Stimulated activated naive CD8-positive, alpha-beta T cell treated with anti-CD3 and anti-CD28 coated beads, Interleukin-15, Interleukin-2, amounts not matched to agents 100 U/mL and 50 U/mL, for 24 hours (primary cell): ENCODE data around the gene GNG7.
"Not testable (repeated sequence)": the region's sequence is repeated elsewhere in the genome, so short reads cannot be mapped to it uniquely, and the experiment has no call there.

ENCODE experiments used
- ATAC-seq: fragments of 150-1000 bp; cut with Tn5 transposase; one replicate; pipeline ENCODE4 v1.10.0; 2021
- DNase-seq: peaks from one replicate; pipeline ENCODE4 v3.0.0; 2021

GNG7 gene

DNA sequence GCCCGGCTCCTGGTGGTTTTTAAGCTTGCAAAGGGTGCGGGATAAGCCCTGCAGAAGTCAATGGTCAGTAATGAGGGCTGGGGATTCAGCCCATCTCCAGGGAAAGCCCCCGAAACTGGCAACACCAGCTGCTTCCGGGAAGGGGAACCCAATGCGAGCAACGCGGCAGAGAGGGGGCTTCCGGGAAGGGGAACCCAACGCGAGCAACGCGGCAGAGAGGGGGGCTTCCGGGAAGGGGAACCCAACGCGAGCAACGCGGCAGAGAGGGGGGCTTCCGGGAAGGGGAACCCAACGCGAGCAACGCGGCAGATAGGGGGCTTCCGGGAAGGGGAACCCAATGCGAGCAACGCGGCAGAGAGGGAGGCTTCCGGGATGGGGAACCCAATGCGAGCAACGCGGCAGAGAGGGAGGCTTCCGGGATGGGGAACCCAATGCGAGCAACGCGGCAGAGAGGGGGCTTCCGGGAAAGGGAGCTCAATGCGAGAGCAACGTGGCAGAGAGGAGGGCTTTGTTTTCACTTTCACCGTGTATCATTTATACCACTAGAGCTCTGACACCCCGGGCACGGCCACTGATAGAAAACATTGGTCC is 80.0 kb downstream of the GNG7 start:
- ATAC-seq = not testable (repeated sequence)
- DNase-seq = peak; percentile 51

DNA sequence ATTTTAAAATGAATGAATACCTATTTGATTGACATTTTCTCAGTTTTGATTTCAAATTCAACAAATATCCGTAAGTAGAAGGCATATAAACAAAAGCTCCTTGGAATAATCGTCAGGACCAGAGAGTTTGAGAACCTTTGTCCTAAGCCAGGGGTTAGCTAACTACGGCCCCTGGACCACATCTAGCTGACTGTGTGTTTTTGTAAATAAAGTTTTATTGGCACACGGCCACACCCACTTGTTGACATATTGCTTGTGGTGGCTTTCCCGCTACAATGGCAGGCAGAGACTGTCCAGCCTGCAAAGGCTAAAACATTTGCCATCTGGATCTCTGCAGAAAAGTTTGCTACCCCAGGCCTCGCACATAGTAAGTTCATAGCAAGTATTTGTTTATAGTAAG is 83.4 kb downstream of the GNG7 start:
- no peak for DNase-seq
- ATAC-seq = no peak

DNA sequence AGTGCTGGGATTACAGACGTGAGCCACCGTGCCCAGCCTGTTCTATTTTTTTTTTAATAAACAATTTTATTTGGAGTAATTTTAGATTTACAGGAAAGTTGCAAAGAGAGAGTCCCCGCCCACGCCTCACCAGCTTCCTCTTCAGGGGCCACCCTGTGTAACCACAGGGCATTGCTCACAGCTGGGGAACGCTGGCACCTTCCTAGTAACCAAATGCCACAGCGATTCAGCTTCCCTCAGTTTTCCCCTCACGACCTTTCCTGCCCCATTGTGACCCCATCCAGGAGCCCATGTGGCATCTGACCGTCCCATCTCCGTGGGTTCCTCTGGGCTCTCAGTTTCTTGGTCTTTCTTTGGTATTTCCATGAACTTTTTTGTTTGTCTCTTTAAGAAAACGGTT is 83.9 kb downstream of the GNG7 start:
- peak; percentile 89 for DNase-seq
- peak; percentile 29 for ATAC-seq

DNA sequence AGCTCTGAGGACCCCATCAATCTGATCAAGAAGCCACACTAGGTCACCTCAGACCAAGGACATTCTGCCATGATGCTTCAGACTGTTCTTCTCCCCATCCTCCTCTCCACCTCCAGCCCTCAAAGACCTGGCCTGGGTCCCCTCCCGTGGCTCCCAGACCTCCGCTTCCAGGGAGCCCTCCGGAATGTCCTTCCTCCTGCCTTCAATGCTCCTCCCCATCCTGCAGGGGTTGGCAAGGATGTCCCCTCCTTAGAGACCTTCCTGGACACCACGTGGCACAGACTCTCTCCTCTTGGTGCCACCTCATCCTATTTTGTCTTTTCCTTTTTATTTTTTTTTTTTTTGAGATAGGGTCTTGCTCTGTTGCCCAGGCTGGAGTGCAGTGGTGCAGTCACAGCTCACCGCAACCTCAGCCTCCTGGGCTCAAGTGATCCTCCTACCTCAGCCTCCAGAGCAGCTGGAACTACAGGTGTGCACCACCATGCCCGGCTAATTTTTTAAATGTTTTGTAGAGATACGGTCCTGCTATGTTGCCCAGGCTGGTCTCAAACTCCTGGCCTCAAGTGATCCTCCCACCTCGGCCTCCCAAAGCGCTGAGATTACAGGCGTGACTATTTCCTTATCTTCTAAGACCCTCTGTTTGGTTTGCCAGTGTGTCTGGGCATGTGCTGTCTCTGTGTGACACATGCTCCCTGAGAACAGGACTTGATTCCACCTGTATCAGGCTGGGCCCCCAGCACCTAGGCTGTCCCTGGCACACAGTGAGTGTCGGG is 84.9 kb downstream of the GNG7 start:
- no peak for DNase-seq
- no peak for ATAC-seq

DNA sequence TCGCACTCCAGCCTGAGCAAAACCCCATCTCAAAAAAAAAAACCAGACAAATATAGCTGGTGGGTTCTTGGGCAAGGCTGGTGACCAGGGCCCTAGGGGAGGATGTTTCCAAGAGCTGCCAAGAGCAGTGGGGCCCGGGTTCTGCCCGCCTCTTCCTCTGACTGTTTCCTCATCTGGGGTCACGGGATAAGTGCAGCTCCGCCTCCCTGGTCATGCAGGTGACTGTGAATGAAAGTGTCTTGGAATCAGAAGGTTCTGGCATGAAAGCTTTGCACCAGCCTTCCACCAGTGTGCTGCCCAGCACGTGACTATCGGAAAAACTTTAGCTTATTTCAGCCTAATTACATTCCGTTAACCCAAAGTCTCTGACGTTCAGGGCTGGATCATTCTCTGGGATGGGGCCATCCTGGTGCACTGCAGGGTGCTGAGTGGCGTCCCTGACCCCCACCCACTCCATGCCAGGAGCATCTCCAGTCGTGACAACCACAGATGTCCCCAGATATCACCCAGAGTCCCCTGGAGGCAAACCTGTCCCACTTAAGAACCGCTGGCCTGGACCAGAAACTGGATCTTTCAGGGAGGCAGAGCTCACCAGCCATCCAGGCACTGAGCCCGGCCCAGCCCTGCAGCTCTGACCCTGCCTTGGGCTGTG is 85.6 kb downstream of the GNG7 start:
- DNase-seq (no peak), ATAC-seq (no peak)

DNA sequence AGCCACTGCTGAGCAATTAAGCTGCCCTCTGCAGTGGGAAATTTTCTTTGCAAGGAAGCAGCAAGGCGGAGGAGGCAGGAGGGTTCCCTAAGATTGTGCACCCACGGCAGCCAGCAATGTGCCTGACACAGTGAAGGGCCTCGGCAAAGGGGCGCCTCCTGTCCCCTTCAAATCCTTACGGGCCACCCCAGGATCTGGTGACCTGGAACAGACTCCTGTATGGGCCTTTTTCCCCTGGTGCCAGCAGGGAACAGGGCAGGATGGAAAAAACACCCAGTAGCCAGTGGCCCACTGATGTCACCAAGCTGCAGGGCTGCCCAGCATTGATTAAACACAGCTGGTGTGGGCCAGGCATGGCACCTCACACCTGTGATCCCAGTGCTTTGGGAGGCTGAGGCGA is 86.7 kb downstream of the GNG7 start:
- ATAC-seq = no peak
- no peak for DNase-seq

DNA sequence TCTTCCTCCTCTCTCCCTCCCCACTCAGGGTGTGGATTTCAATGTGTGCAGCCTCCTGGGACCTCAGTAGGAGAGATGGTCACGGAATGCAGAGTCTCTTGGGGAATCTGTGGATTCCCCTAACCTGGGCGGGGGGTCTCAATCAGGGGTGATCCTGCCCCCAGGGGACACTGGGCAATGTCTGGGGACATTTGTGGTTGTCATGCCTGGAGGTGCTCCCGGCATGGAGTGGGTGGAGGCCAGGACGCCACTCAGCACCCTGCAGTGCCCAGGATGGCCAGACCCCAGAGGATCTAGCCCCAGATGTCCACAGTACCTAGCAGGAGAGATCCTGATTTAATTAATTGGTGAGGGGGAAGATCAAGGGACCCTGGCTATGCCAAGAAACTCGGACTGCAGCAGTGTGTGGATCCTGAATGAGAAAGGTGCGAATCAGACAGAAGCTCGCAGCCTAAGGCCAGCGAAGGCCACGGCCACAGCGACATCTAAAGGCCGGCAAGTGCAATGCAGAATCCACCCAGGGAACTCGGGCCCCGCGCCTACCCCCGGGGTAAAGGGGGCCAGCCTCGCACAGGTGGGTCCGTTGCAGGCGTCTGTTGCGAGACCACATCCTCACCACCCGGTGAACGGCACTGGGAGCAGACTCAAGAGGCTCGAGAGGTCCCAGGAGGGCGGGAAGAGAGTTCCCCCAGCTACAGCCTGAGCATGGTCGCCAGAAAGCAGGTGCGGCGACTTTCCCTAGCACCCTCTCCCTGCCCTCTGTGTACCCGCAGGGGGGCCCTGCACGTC is 88.8 kb downstream of the GNG7 start:
- DNase-seq = peak; percentile 74

DNA sequence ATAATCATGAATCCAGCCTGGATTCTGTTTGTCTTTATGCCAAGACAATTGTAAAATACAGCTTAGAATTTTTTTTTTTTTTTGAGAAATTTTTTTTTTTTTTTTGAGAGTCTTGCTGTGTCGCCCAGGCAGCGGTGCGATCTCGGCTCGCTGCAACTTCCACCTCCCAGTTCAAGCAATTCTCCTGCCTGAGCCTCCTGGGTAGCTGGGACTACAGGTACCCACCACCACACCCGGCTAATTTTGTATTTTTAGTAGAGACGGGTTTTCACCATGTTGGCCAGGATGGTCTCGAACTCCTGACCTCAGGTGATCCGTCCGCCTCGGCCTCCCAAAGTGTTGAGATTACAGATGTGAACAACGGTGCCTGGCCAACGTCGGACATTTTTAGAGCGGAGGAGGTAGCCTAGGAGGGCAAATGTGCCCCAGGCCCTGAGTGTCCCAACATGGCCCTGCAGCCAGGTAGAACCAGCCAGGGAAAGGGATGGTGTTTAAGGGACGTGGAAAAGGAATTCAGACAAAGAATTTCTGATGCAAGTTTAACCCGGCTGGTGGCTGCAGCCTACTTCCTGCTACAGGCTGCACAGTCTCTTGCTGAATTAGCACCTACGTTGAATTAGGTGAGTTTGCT is 89.8 kb downstream of the GNG7 start:
- no peak for DNase-seq
- no peak for ATAC-seq

More for the DNA sequence above, 88.8 kb downstream of the GNG7 start:
- ATAC-seq = peak; percentile 35

DNA sequence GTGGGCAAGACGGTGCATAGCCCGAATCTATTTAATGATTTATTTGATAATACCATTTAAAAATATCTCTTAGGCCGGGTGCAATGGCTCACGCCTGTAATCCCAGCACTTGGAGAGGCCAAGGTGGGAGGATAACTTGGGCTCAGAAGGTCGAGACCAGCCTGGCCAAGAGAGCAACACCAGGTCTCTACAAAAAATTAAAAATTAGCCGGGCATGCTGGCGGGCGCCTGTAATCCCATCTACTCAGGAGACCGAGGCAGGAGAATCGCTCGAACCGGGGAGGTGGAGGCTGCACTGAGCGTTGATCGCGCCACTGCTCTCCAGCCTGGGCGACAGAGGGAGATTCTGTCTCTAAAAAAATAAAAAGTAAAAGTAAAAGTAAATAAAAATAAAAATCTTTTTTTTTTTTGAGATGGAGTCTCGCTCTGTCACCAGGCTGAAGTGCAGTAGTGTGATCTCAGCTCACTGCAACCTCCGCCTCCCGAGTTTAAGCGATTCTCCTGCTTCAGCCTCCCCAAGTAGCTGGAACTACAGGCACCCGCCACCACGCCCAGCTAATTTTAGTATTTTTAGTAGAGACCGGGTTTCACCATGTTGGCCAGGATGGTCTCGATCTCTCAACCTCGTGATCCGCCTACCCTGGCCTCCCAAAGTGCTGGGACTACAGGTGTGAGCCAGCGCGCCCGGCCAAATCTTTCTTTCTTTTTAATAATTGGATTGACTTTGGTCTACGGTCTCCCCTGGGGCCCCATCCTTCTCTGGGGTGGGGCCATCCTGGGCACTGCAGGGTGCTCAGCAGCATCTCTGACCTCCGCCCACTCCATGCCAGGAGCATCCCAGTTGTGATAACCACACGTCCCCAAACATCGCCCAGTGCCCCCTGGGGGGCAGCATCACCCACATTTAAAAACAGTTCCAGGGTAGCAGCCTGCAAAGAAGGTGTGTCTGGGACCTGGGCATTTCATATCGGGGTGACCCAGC is 90.7 kb downstream of the GNG7 start:
- ATAC-seq (no peak), DNase-seq (no peak)

DNA sequence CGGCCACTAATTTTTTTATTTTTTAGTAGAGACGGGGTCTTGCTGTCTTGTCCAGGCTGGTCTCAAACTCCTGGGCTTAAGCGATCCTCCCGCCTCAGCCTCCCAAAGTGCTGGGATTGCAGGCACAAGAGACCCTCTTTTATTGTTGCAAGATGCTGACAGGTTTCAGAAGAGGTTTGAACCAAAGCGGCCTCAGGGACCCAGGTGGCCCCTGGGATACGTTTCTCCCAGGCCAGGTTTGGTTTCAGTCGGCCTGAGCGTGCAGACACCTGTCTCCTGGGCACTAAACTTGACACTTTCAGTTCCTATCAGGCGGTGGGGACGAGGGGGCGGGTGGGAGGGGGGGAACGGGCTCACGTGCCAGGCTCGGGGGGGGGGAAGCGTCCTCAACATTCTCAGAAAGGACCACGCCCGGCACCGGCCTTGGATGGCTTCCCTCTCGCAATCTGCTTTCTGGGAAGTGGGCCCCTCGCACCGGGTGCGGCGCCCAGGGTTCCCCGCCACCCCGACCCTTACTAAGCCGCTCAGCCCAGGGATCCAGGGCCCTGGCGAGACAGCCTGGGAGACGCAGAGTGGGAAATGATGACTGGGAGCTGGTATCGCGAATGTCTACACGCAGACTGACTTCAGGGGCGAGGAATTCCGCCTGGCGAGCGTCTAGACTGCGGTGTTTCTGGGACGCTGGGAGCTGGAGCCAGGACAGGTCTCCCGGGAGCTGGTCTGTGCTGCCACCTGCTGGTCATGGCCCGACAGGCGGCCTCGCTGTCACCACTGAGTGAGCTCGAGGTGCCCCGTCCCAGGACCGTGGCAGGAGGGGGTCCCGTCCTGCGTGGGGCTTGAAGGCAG is 91.6 kb downstream of the GNG7 start:
- DNase-seq = peak; percentile 98
- peak; percentile 68 for ATAC-seq

DNA sequence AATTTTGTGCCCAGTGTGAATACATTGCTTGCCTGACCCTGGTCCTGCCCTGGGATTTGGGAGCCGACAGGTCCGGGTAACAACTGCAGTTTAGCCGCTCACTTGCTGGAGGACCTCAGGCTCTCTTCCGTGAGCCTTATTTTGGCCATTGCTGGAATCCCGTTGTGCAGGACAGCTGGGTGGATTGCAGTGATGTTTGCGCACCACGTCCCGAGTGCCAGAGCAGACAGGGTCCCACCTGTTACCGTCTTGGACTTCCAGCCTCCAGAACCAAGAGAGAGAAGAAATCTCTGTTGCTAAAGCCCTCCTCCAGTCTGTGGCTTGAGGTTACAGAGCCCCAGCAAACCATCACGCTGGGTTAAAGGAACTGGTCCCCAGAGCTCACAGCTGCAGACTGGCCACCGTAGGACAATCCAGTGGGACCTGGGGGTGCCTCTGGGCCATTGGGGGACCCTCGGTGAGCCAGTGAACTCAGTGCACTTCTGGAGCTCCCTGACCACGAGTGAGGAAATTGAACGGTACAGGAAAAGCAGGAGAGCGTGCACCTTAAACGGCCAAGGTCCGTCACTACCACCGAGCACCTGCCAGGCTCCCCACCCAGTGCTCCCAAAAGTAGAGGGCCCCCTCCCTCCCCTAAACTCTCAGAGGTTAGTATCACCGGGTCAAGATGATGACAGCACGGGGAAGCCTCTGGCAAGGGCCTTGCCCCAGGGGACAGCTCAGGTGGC is 92.9 kb downstream of the GNG7 start:
- ATAC-seq = no peak
- no peak for DNase-seq

DNA sequence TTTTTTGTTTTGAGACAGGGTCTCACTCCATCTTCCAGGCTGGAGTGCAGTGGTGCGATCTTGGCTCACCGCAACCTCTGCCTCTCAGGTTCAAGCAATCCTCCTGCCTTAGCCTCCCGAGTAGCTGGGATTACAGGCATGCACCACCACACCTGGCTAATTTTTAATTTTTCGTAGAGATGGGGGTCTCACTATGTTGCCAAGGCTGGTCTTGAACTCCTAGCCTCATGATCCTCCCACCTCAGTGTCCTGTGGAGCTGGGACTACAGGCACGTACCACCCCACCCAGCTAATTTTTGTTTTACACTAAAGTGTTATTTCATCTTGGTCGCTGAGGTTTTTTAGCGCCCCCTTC is 93.5 kb downstream of the GNG7 start:
- DNase-seq, ATAC-seq: not testable (repeated sequence)

DNA sequence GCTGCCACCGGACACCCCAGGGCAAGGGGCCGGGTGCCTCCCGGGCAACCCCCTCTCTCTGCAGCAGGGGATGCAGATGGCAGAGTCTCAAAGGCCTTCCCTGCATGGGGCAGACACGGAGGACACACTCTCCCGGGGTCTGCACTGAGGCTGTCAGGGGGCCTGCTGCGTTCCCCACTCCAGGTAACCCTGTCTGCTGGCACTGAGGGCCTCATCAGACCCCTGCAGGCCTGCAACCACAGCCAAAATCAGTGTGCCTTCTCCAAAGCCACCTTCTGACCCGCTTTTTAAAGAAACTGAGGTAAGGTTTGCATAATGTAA is 93.9 kb downstream of the GNG7 start:
- no peak for ATAC-seq
- DNase-seq = no peak

DNA sequence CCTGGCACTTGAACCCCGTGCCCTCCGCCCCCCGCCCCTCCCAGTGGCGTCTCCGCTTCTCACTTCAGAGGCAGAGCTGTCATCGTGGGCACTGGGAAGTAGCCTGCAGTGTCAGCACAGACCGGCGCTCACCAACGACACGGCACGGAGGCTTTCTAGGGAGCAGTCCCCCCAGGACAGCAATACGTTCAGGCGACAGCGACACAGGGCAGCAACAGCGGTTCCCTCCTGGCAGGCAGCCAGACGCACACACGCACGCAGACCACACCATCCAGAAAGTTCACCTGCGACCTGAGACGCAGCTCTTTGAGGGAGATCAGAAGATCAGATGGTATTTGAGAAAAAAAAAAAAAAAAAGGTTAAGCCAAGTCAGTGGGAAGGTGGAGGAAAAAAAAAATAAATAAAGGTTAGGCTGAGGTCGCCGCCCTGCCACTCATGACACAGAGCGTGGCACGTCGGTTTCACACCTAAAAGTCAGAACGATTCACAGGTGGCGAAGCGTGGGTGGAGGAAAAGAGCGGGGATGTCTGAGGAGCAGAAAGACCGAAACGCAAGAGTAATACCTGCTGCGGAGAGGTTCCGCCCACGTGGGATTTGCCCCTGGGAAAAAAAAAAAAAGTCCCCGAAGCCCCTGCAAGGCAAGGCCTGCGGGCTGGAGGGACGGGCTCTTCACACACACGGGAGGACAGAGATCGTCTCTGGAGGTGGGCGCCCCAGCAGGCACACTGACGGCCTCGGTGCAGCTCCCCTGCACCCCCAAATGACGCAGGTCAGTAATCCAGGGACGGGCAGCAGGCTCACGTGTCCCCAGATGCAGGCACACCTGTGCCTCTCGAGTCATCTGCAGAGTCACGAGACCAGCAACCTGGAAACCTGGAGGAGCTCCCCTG is 94.5 kb downstream of the GNG7 start:
- DNase-seq (peak; percentile 92), ATAC-seq (peak; percentile 74)

DNA sequence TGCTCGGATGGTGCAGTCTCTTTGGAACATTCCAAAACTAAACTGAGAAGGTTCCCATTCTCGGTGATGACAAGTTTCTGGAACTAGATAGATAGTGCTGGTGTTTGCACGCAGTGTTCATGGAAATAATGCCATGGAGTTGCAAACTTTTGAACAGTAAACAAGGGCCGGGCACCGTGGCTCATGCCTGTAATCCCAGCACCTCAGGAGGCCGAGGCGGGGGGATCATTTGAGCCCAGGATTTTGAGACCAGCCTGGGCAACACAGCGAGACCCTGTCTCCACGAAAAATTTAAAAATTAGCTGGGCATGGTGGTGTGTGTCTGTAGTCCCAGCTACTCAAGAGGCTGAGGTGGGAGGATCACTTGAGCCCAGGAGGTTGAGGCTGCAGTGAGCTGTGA is 95.7 kb downstream of the GNG7 start:
- DNase-seq, ATAC-seq: not testable (repeated sequence)

DNA sequence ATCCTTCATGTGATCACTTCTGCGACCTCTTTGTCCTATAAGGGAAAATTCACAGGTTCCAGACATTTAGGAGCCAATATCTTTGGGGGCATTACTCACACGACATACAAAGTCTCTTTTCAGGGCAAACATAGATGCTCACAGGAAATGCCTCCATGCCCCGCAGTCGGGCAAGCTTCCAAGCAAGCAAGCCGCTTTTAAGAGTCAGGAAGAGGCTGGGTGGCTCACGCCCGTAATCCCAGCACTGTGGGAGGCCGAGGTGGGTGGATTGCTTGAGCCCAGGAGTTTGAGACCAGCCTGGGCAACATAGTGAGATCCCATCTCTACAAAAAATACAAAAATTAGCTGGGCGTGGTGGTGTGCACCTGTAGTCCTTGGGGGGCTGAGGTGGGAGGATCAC is 96.6 kb downstream of the GNG7 start:
- not testable (repeated sequence) for ATAC-seq, DNase-seq

DNA sequence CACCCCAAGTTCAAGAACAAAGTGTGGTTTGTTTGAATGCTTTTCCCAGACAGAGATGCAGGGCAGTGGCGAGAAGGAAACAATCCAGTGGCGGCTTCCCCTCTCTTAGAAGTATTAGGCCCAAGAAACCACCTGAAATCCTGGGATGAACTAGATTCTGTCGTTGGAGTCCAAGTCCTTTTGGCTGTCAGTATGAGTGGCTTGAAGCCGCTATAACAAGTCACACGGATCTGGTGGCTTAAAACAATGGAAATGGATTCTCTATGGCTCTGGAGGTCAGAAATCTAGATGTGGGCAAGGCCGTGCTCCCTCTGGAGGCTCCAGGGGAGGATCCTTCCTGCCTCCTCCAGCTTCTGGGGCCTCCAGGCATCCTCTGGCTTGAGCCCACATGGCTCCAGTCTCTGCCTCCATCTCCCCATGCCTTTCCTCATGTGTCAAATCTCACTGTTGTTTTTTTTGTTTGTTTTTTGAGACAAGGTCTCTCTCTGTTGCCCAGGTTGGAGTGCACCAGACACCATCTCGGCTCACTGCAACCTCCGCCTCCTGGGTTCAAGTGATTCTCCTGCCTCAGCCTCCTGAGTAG is 97.7 kb downstream of the GNG7 start:
- DNase-seq = no peak
- ATAC-seq = no peak

DNA sequence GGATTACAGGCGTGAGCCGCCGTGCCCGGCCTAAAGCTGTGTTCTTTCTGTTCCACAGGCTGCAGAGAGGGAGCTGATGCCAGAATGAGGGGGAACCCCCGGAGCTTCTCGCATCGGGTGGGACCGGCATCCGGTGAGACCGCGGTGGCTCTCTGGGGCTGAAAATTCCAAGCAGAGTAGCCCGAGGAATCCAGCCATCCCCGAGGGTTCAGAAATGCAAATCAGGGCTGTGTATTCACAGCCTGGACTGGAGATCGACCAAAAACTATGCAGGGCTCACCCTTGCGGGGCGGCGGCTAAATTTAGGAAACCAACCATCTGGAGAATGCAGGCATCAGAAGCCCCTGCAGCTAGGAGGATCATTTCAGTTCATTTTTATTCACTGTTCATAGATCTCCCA is 99.2 kb downstream of the GNG7 start:
- ATAC-seq (no peak), DNase-seq (no peak)
